Cerebellar cortex (tissue), 1 donor: ENCODE data around the gene TAL2.
"Not testable (repeated sequence)": the region's sequence is repeated elsewhere in the genome, so short reads cannot be mapped to it uniquely, and the experiment has no call there.

Source experiments
- DNase-seq: peaks from one replicate; pipeline ENCODE4 v3.0.0-alpha.2; 2015; ENCODE audit warnings: low spot score

The TAL2 gene

GRCh38 chr9:105676351-105676923, 14.2 kb downstream of the TAL2 start:
- DNase-seq = no peak

DNA sequence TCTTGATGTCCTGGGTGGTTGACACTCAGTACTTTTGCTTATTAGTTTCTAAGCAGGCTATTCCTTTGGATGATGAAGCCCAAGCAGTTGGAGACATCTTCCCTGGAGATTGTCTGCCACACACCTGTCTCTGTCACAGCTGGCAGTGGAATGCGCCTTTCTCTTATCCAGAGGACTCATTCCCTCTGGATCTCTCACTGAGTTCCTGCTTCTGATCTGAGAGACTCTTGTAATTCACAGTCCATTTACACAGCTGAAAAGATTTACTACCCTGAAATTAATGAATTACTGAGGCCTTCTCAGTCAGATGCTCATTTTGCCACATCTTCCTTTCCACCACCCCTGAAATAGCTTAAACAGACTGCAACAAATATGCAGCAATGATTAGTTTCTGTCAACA, 15.9 kb downstream of the TAL2 start:
- DNase-seq = no peak

- DNase-seq = no peak
Observed at GRCh38 chr9:105678781-105679180, 16.5 kb downstream of the TAL2 start.

- no peak for DNase-seq
Observed at GRCh38 chr9:105679257-105680022, 17.2 kb downstream of the TAL2 start.

- DNase-seq = no peak
Observed at GRCh38 chr9:105681313-105681712, 19.1 kb downstream of the TAL2 start.

DNA sequence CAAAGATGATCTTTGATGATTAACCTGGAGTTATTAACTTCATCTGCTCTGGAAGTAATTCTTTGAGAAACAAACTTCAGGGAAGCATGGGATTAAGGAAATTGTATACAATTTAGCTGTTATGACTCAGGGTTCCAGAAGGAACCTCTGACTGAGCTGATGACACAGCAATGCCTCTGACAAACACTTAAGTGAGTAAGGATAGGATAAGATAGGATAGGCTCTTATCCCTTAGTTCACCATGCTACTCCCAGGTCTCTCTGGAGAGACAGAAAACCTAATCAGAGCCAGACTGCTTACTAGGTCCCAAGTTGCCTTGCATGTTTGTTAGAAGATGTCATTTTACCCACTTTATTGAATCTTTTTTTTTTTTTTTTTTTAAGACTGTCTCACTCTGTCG, 19.5 kb downstream of the TAL2 start:
- no peak for DNase-seq

DNA sequence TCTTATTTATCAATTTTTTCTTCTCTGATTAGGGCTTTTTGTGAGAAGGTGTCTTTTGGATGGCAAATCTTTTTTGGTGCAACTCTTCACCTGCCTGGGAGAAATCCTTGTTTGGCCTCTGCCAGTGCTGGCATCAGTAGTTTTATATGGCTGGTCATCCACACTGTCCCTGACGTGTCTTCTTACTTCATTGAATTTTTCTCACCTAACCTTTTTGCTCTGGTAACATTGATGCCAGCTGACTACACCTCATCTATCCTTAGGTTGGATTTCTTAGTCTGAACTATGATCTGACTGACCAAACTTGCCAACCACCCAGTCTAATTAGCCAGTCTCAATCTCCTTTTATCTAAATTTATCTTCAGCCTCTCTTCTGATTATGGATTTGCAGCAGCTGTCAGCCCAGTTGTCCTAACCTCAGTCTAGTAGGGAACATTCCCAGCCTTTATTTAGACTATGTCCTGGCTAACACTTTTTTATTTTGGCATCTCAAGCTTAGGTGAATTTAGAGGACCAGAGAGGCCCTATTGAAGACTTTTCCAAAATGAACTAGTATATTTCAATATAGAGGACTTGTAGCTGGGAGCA, 21.5 kb downstream of the TAL2 start:
- no peak for DNase-seq

DNA sequence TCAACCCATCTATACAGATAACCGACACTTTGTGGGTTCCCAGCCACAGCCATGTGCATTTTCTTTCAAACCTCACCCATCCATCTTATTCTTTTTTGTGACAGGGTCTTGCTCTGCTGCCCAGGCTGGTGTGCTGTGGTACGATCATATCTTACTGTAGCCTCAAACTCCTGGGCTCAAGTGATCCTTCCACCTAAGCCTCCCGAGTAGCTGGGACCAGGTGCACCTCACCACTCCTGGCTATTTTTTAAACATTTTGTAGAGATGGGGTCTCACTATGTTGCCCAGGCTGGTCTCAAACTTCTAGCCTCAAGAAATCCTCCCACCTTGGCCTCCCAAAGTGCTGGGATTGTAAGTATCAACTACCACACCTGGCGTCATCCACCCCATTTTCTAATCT, 24.7 kb downstream of the TAL2 start:
- no peak for DNase-seq

GRCh38 chr9:105690742-105691141, 28.5 kb downstream of the TAL2 start:
- no peak for DNase-seq

DNA sequence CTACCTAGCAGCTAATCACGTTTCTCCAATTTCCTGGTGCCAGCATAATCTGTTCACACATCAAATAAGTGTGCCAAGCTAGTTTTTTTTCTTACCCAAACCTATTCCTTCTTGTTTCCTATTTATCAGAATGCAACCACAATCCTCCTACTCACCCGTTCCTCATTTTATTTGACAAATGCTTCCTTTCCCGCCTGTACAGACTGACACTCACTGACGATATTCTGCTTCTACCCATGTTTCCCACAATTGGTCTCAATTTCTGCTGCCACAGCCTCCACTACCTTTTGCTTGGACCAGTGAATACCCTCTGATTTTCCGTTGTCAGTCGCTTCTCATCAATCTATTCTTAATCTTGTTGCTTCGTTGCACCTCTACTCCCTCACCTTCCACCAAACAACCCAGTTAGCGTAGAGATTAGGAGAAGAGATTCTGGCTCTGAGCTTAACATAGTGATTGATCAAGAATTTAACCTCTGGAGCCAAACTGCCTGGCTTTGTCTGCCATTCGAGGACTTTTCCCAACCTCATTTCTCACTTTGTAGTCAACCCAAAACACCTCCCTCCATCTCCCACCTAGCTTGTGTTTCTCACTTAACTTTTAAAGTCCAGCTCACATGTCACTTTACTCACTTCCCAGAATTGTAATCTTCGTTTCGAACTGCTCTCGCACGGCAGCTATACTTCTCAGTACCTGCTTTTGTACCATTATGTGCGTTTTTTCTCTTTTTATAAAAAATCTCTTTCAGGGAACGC, 31.4 kb downstream of the TAL2 start:
- peak; percentile 34 for DNase-seq

- peak; percentile 69 for DNase-seq
Observed at GRCh38 chr9:105694190-105694847, 32.1 kb downstream of the TAL2 start, which contains the start of gene TMEM38B. Gene TMEM38B (plus strand): TSS chr9:105694541. CDS start chr9:105694661, 120 bp downstream.

DNA sequence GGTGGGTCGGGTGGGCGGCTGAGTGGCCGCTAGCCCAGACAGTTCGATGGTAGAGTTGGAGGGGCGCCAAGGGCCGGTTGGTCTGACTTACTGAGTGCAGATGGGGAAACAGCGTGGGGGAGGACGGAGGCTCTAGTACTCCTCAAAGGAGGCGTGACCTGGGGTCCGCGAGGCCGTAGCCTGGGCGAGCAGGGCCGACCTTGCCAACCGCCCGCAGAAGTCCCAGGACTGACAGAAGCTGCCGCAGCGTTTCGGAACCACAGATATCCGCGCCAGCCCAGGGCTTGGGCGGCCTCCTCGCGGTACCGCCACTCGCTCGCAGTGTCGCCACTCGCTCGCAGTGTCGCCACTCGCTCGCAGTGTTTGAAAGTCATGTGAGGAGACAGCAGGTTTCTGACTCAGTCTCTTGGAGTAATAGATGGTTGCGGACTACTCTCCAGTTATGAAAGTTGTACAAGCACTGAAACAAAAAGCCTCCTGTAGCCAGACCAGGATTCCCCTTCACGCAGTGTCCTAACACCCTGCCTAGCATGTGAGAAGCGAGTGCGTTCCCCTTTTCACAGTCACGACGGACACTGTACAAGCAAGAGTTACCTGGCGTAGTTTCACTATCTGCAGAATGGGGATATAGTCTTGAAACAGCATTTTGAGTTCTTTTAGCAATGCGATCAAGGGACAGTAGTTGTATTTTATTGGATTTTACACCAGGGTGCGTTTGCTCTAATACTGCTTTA, 32.8 kb downstream of the TAL2 start:
- peak; percentile 62 for DNase-seq

- DNase-seq = no peak
Observed at GRCh38 chr9:105696219-105696793, 34.0 kb downstream of the TAL2 start.

DNA sequence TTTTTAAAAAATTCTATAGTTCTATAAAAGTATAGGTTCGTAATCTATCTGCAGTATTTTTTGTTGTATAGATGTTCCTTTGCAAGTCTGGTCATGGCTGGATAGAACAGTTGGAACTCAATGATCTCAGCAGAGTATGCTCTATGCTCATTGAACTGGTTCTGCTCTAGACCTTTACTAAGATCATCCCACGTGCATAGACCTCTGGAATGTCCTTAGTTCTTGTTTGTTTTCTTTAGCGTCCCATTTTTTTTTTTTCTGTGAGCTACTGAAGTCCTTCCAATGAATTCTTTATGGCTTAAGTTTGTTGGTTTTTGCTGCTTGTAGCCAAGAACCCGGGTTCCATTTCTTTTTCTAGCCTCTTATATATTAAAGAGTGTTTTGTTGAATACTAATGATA, 35.6 kb downstream of the TAL2 start:
- DNase-seq = no peak

- DNase-seq = no peak
Observed at GRCh38 chr9:105698348-105698870, 36.2 kb downstream of the TAL2 start.

DNA sequence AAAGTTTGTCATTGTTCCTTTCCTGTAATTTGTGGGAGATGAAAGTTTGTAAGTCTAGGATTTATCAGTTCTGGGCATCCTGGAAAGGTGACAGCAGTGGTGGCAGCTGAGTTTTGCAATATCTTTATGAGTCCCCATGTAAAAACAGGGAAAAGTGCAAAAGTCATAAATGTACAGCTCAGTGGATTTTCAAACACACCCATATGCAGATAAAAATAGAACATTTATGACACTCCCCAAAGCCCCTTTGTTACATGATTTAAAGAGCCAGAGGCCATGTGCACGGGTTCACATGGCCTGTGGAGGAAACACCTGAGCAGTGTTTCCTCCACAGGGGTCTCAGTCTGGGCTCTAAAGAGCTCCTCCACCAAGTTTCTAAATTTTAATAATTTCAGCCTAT, 38.4 kb downstream of the TAL2 start:
- no peak for DNase-seq

GRCh38 chr9:105701145-105701544, 38.9 kb downstream of the TAL2 start:
- no peak for DNase-seq

DNA sequence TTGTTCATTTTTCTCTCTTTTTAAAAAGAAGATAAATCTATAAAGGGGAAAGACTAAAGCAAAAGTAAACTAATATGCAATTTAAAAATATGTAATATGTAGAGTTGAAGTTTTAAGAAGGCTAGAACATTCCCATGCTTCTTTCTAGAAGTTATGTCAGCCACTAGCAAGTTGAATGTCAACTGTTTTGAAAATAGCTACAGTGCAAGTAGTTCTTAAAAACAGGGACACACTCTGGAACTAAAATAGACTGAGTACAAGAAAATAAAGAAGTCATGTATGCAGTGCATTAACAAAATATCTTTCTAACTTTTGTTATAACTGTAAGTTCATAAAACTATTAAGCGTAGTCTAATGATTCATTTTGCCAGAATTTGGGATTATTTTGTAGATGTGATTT, 40.0 kb downstream of the TAL2 start:
- no peak for DNase-seq

- DNase-seq = not testable (repeated sequence)
Observed at GRCh38 chr9:105703638-105704037, 41.4 kb downstream of the TAL2 start.

GRCh38 chr9:105706156-105706555, 43.9 kb downstream of the TAL2 start:
- DNase-seq = no peak

DNA sequence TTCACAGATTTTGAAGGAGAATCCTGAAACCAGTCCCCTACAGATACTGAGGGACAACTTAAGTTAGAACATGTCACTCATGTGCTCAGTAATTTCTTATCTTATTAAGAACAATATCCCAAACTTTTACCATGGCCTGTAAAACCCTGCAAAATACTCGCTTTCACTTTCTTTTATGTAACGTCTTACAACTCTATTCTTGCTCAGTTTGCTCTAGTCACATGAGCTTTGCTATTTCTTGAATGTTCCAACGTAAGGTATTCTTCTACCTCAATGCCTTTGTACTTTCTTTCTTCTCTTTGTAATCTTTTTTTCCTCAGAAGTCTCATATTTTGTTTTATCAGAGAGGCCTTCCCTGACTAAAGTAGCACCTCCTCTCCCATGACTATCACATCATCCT, 46.1 kb downstream of the TAL2 start:
- no peak for DNase-seq
